Gastrocnemius medialis (tissue), 4 donors: ENCODE measurements around the gene SLC24A4. TPM values are rescaled to one million over a fixed set of nuclear protein-coding genes. Genes with fewer than 3 reads are reported as not detected.

Experiments used
- ATAC-seq, 2 donors: fragments of 150-250 bp; one replicate each; pipeline ENCODE4 v1.9.1; 2016
- DNase-seq, 2 donors: peaks; one replicate each; pipeline ENCODE4 v3.0.0-alpha.2; 2019
- H3K27ac ChIP-seq, 4 donors: fragments of 200-600 bp; sonication (generic); 1 replicate in 1 of 4; 2 replicates in 3 of 4; pipeline ENCODE4 v1.5.1; 2016 to 2018; ENCODE audit warnings: mild to moderate bottlenecking in 2 of 4, moderate library complexity in 1 of 4
- H3K27me3 ChIP-seq, 3 donors: fragments of 200-600 bp; sonication (generic) in 2 of 3; 1 replicate in 1 of 3; 2 replicates in 2 of 3; pipeline versions ENCODE4 v1.5.1 to v1.6.0; 2016 to 2019; ENCODE audit warnings: mild to moderate bottlenecking in 1 of 3, moderate library complexity in 1 of 3
- H3K36me3 ChIP-seq, 2 donors: fragments of 200-600 bp; sonication (generic) in 1 of 2; one replicate each; pipeline ENCODE4 v1.5.1; 2017 to 2018
- H3K4me1 ChIP-seq, 2 donors: fragments of 200-600 bp; sonication (generic) in 1 of 2; one replicate each; pipeline ENCODE4 v1.5.1; 2016 to 2017; ENCODE audit warnings: mild to moderate bottlenecking in 2 of 2
- H3K4me3 ChIP-seq, 4 donors: fragments of 200-600 bp; sonication (generic) in 3 of 4; 1 replicate in 1 of 4; 2 replicates in 3 of 4; pipeline ENCODE4 v1.5.1; 2016 to 2019; ENCODE audit warnings: mild to moderate bottlenecking in 2 of 4
- H3K9me3 ChIP-seq, 3 donors: fragments of 200-600 bp; sonication (generic) in 2 of 3; 1 replicate in 1 of 3; 2 replicates in 2 of 3; pipeline ENCODE4 v1.5.1; 2016 to 2019
- CTCF ChIP-seq, 5 experiments: fragments of 450-650 bp in 3 of 5; fragments of 200-600 bp in 2 of 5; sonication (generic) in 2 of 5; IDR thresholded peaks in 4 of 5; conservative IDR thresholded peaks in 1 of 5; 1 replicate in 4 of 5; 2 replicates in 1 of 5; pipeline ENCODE4 v1.5.1; 2016 to 2019; ENCODE audit warnings: antibody characterized with exemption in 5 of 5, mild to moderate bottlenecking in 3 of 5, moderate library complexity in 3 of 5
- POLR2A ChIP-seq, 2 donors: fragments of 450-650 bp; IDR thresholded peaks; one replicate each; pipeline ENCODE4 v1.6.1; 2017; ENCODE audit warnings: antibody characterized with exemption in 2 of 2, mild to moderate bottlenecking in 2 of 2, moderate library complexity in 2 of 2
- in situ Hi-C, 4 donors: fragments of 200-750 bp; cut with MboI; loops; one replicate each; pipeline versions ENCODE4 v1.15.0 to v1.8.0; 2017; ENCODE audit warnings: low sequenced_read_pairs in 4 of 4
- intact Hi-C: fragments of 100-400 bp; cut with DNase I; formaldehyde crosslinking; loops from one replicate; pipeline ENCODE4 v1.15.1; 2023; ENCODE audit warnings: low total_unique reads
- total RNA-seq, 4 donors: library from RNA; depleted of rRNA; stranded (reverse); fragments of >200 nt; gene quantifications; one replicate each; pipeline versions ENCODE4 v1.1.0 to v1.2.3, GENCODE V29; 2016

The SLC24A4 gene
- total RNA-seq, 4 donors from 2014 or later = 0.07 to 0.76 (median 0.50) TPM

GRCh38 chr14:92517761-92518160 lies 194.8 kb downstream of the SLC24A4 start:
- ATAC-seq (no peak), DNase-seq (no peak)
- Histone ChIP-seq H3K27ac (no peak overlapping the region), H3K36me3 (no peaks in the 10 kb centered on the region), H3K9me3 (no peaks in the 10 kb centered on the region), H3K27me3 (no peaks in the 10 kb centered on the region), H3K4me3 (no peak overlapping the region), H3K4me1 (peaks cover 6 to 7% of the 10 kb centered on the region in 2 donors)
- intact Hi-C loops = no loop called here
- no peak for TF ChIP-seq POLR2A (IDR thresholded peaks at IDR 0.05)
- TF ChIP-seq CTCF (IDR thresholded peaks at IDR 0.05 in 4 of 5, conservative IDR thresholded peaks at IDR 0.05 in 1 of 5) = no peak
- in situ Hi-C loops = no loop called here

GRCh38 chr14:92519246-92520101 lies 196.5 kb downstream of the SLC24A4 start:
- TF ChIP-seq POLR2A (IDR thresholded peaks at IDR 0.05) (no peak), CTCF (IDR thresholded peaks at IDR 0.05 in 4 of 5, conservative IDR thresholded peaks at IDR 0.05 in 1 of 5) (no peak)
- intact Hi-C loops = no loop called here
- Histone ChIP-seq H3K27me3 (no peaks in the 10 kb centered on the region), H3K9me3 (no peaks in the 10 kb centered on the region), H3K27ac (no peak overlapping the region), H3K4me1 (peaks cover 2 to 6% of the 10 kb centered on the region in 2 donors), H3K36me3 (no peaks in the 10 kb centered on the region), H3K4me3 (no peak overlapping the region)
- in situ Hi-C loops = no loop called here
- ATAC-seq (no peak), DNase-seq (no peak)

- TF ChIP-seq POLR2A (IDR thresholded peaks at IDR 0.05) = no peak
- in situ Hi-C loops (no loop called here), intact Hi-C loops (no loop called here)
- H3K27ac ChIP-seq = no peak overlapping the region
- H3K4me1 ChIP-seq = peaks cover 0 to 5% of the 10 kb centered on the region in 2 donors
- no peak for DNase-seq
- H3K4me3 ChIP-seq = no peak overlapping the region
- no peaks in the 10 kb centered on the region for H3K9me3 ChIP-seq
- no peak for ATAC-seq
- no peaks in the 10 kb centered on the region for H3K36me3 ChIP-seq
- H3K27me3 ChIP-seq = no peaks in the 10 kb centered on the region
Observed at GRCh38 chr14:92520102-92521057, 197.4 kb downstream of the SLC24A4 start.

- in situ Hi-C loops (no loop called here), intact Hi-C loops (no loop called here)
- Histone ChIP-seq H3K4me3 (no peak overlapping the region), H3K27ac (no peak overlapping the region), H3K36me3 (no peaks in the 10 kb centered on the region), H3K9me3 (no peaks in the 10 kb centered on the region), H3K4me1 (no peaks in the 10 kb centered on the region), H3K27me3 (no peaks in the 10 kb centered on the region)
- ATAC-seq = no peak
- no peak for DNase-seq
- TF ChIP-seq CTCF (IDR thresholded peaks at IDR 0.05 in 4 of 5, conservative IDR thresholded peaks at IDR 0.05 in 1 of 5) = no peak
- TF ChIP-seq POLR2A (IDR thresholded peaks at IDR 0.05) = no peak
Observed at GRCh38 chr14:92521058-92521415, 198.1 kb downstream of the SLC24A4 start.

- Histone ChIP-seq H3K9me3 (no peaks in the 10 kb centered on the region), H3K27me3 (no peaks in the 10 kb centered on the region), H3K36me3 (no peaks in the 10 kb centered on the region), H3K27ac (no peak overlapping the region), H3K4me1 (no peaks in the 10 kb centered on the region), H3K4me3 (no peak overlapping the region)
- intact Hi-C loops (no loop called here), in situ Hi-C loops (no loop called here)
- no peak for TF ChIP-seq CTCF (IDR thresholded peaks at IDR 0.05 in 4 of 5, conservative IDR thresholded peaks at IDR 0.05 in 1 of 5)
- no peak for TF ChIP-seq POLR2A (IDR thresholded peaks at IDR 0.05)
- ATAC-seq (no peak), DNase-seq (no peak)
Observed at GRCh38 chr14:92523752-92524151, 200.8 kb downstream of the SLC24A4 start.
